Cardiac muscle cell (in vitro differentiated cells and primary cell): ENCODE measurements around the gene GNPTG. TPM values are rescaled to one million over a fixed set of nuclear protein-coding genes. Genes with fewer than 3 reads are reported as not detected.

Experiments
- DNase-seq, 2 donors: peaks; one replicate each; pipeline versions ENCODE4 v3.0.0 to v3.0.0-alpha.2; 2010 to 2017; ENCODE audit warnings: low read depth in 1 of 2, low spot score in 1 of 2
- H3K27ac ChIP-seq: fragments of 200-600 bp; sonication (generic); 2 replicates; pipeline ENCODE4 v1.5.1; 2016
- H3K27me3 ChIP-seq: fragments of 200-600 bp; sonication (generic); 2 replicates; pipeline ENCODE4 v1.6.0; 2016; ENCODE audit warnings: control low read depth
- H3K36me3 ChIP-seq: fragments of 200-600 bp; sonication (generic); 2 replicates; pipeline ENCODE4 v1.5.1; 2016; ENCODE audit warnings: control low read depth
- H3K4me1 ChIP-seq: fragments of 200-600 bp; sonication (generic); 2 replicates; pipeline ENCODE4 v1.8.1; 2017; ENCODE audit warnings: low read depth, mild to moderate bottlenecking, mixed run types
- H3K4me3 ChIP-seq: fragments of 200-600 bp; sonication (generic); 2 replicates; pipeline ENCODE4 v1.5.1; 2016; ENCODE audit warnings: mild to moderate bottlenecking
- H3K9me3 ChIP-seq: fragments of 200-600 bp; sonication (generic); 2 replicates; pipeline ENCODE4 v1.5.1; 2017; ENCODE audit warnings: low read depth, mild to moderate bottlenecking, control low read depth
- CTCF ChIP-seq: IDR thresholded peaks from 2 replicates; pipeline ENCODE4 v1.5.1; 2012; ENCODE audit warnings: low read depth, mild to moderate bottlenecking, low read length
- polyA plus RNA-seq: library from polyadenylated mRNA; unstranded; fragments of >200 nt; fragmentation: Nextera tagmentation; extraction: Ambion mirVana; gene quantifications from 2 replicates; pipeline ENCODE4 v1.2.1, GENCODE V29; 2016
- total RNA-seq: library from RNA; depleted of rRNA; stranded (reverse); fragments of >200 nt; gene quantifications from 2 replicates; pipeline ENCODE4 v1.2.3, GENCODE V29; 2016

The GNPTG gene
- total and polyA plus RNA-seq, 2 experiments from 2014 or later = 57.0 to 60.3 TPM

GRCh38 chr16:1397779-1398178, 46.0 kb downstream of the GNPTG start:
- H3K9me3 ChIP-seq = no peaks in the 10 kb centered on the region
- no peak for TF ChIP-seq CTCF
- H3K36me3 ChIP-seq = peaks cover 6% of the 10 kb centered on the region
- H3K4me1 ChIP-seq = no peaks in the 10 kb centered on the region
- no peaks in the 10 kb centered on the region for H3K27me3 ChIP-seq
- H3K4me3 ChIP-seq = no peak overlapping the region
- DNase-seq = no peak
- no peak overlapping the region for H3K27ac ChIP-seq

- Histone ChIP-seq H3K27ac (no peak overlapping the region), H3K27me3 (no peaks in the 10 kb centered on the region), H3K36me3 (peaks cover 6% of the 10 kb centered on the region), H3K4me3 (no peak overlapping the region), H3K9me3 (no peaks in the 10 kb centered on the region), H3K4me1 (no peaks in the 10 kb centered on the region)
- DNase-seq = no peak
- no peak for TF ChIP-seq CTCF
Observed at GRCh38 chr16:1398351-1398750, 46.6 kb downstream of the GNPTG start.

- Histone ChIP-seq H3K27me3 (no peaks in the 10 kb centered on the region), H3K4me3 (no peak overlapping the region), H3K4me1 (no peaks in the 10 kb centered on the region), H3K27ac (no peak overlapping the region), H3K36me3 (peaks cover 6% of the 10 kb centered on the region), H3K9me3 (no peaks in the 10 kb centered on the region)
- no peak for TF ChIP-seq CTCF
- no peak for DNase-seq
Observed at GRCh38 chr16:1398826-1399581, 47.3 kb downstream of the GNPTG start.

GRCh38 chr16:1401061-1401757, 49.5 kb downstream of the GNPTG start:
- H3K27me3 ChIP-seq = no peaks in the 10 kb centered on the region
- no peak overlapping the region for H3K4me3 ChIP-seq
- no peaks in the 10 kb centered on the region for H3K4me1 ChIP-seq
- no peak overlapping the region for H3K27ac ChIP-seq
- no peaks in the 10 kb centered on the region for H3K9me3 ChIP-seq
- TF ChIP-seq CTCF = no peak
- DNase-seq = no peak
- H3K36me3 ChIP-seq = peaks cover 6% of the 10 kb centered on the region

GRCh38 chr16:1401758-1402154, 50.0 kb downstream of the GNPTG start:
- Histone ChIP-seq H3K27me3 (no peaks in the 10 kb centered on the region), H3K4me1 (no peaks in the 10 kb centered on the region), H3K9me3 (no peaks in the 10 kb centered on the region), H3K36me3 (peaks cover 6% of the 10 kb centered on the region), H3K4me3 (no peak overlapping the region), H3K27ac (no peak overlapping the region)
- no peak for DNase-seq
- TF ChIP-seq CTCF = no peak
